Spleen (tissue), 7 donors: ENCODE data around the gene KCNMB1.

Experiments used
- POLR2A ChIP-seq, 3 donors: fragments of 450-650 bp; IDR thresholded peaks; one replicate each; pipeline ENCODE4 v1.5.1; 2017; ENCODE audit warnings: antibody characterized with exemption in 3 of 3, mild to moderate bottlenecking in 1 of 3
- TF ChIP-seq, protein P1 (sequence below), 11 experiments: fragments of 200-600 bp in 7 of 11; fragments of 450-650 bp in 4 of 11; sonication (generic) in 4 of 11; IDR thresholded peaks in 8 of 11; conservative IDR thresholded peaks in 3 of 11; 1 replicate in 7 of 11; 2 replicates in 4 of 11; pipeline versions ENCODE4 v1.4.0 to v1.8.0; 2016 to 2021; ENCODE audit warnings: antibody characterized with exemption in 11 of 11, inconsistent platforms in 4 of 11, mild to moderate bottlenecking in 1 of 11
- donor health status: DM: no; HTN: no; CAD: no; lungs with moderate emphysema.
- donor health status: DM: no; HTN: no; CAD: no.
- donor health status: DM: no; HTN: no; CAD: no.

DNA sequence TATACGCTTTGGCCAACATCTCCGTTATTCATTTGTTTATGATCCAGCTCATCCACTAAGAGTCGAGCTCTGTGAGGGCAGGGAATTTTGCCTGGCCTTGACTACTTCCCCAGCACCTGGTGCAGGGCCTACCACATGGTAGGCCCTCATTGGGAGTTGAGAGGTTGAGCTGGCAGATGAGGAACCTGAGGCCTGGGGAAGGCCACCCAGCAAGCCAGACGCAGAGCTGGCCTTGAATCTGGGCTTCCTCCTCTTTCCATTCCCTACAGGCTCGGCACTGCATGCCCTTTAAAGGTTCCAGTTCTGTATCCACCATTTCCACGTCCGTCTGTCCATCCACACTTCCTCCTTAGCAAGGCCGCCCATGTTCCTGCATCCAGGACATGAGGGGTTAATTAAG is 24.2 kb downstream of the KCNMB1 start:
- TF ChIP-seq, protein P1, sequence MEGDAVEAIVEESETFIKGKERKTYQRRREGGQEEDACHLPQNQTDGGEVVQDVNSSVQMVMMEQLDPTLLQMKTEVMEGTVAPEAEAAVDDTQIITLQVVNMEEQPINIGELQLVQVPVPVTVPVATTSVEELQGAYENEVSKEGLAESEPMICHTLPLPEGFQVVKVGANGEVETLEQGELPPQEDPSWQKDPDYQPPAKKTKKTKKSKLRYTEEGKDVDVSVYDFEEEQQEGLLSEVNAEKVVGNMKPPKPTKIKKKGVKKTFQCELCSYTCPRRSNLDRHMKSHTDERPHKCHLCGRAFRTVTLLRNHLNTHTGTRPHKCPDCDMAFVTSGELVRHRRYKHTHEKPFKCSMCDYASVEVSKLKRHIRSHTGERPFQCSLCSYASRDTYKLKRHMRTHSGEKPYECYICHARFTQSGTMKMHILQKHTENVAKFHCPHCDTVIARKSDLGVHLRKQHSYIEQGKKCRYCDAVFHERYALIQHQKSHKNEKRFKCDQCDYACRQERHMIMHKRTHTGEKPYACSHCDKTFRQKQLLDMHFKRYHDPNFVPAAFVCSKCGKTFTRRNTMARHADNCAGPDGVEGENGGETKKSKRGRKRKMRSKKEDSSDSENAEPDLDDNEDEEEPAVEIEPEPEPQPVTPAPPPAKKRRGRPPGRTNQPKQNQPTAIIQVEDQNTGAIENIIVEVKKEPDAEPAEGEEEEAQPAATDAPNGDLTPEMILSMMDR (IDR thresholded peaks at IDR 0.05 in 8 of 11, conservative IDR thresholded peaks at IDR 0.05 in 3 of 11), result no peak
- no peak for TF ChIP-seq POLR2A (IDR thresholded peaks at IDR 0.05)
